NCI-H446 (cell line): ENCODE measurements around the gene CFAP47.
A peak's percentile ranks its signal among the peaks of the same experiment; 100 is the strongest.
"Not testable (repeated sequence)": the region's sequence is repeated elsewhere in the genome, so short reads cannot be mapped to it uniquely, and the experiment has no call there.

ENCODE experiments used
- DNase-seq, 2 experiments: peaks; one replicate each; lab custom pipeline; 2025; lab: John Stamatoyannopoulos, UW

Gene CFAP47, protein sequence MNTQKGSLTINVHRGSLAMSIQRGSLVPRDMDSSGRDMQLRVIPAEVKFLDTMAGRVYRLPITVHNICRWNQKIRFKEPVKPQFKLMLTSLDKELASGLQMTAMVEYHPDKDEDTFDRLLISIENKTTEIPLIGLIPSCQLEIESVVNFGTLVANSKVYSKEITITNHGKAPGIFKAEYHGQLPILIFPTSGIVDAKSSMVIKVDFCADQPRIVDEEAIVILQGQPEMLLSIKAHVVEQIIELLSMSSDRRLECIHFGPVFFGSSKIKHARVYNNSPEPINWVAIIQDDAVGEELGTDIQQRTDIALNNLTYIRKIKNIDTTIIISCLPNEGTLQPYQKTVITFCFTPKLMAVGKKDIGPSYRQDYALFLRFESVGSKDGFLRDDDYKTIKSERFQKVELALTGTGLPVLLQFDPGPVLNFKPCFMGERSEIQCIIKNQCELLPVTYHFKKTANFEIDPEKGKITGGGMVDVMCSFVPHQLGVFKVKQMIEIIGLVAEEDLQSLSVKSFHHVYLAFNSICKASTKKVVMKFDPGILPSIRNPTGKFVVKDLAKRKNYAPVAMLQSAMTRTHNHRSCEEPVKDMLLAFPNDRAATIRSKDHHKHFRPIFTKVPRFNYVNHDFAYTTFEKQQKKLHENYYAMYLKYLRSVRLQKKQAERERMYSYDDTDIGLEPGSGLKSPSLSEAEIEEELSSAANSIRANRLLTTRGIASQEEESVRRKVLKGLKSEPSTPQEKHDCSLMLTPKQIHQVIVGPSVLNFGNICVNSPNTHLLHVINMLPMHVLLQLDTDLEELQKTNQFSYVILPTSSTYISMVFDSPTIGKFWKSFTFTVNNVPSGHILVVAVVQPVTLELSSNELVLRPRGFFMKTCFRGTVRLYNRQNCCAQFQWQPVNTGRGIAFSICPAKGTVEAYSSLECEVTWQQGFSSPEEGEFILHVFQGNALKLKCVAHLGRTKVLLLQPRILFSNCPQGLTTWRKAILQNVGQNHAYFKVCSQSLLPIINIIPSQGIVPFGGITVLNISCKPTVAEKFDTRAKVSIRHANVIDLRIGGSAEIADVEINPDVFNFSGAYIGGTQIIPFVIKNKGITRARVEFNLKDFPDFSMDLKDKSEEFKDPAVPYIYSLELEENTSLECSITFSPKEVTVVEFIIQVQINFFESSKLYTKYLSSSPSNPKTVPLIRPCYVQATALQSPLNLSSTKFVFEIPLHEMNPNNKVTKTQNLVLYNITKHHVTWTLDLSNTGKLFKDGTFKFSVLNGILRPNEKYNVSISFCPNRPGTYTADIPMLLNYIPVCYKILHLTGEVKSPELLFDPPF (N-terminal part only)

DNA sequence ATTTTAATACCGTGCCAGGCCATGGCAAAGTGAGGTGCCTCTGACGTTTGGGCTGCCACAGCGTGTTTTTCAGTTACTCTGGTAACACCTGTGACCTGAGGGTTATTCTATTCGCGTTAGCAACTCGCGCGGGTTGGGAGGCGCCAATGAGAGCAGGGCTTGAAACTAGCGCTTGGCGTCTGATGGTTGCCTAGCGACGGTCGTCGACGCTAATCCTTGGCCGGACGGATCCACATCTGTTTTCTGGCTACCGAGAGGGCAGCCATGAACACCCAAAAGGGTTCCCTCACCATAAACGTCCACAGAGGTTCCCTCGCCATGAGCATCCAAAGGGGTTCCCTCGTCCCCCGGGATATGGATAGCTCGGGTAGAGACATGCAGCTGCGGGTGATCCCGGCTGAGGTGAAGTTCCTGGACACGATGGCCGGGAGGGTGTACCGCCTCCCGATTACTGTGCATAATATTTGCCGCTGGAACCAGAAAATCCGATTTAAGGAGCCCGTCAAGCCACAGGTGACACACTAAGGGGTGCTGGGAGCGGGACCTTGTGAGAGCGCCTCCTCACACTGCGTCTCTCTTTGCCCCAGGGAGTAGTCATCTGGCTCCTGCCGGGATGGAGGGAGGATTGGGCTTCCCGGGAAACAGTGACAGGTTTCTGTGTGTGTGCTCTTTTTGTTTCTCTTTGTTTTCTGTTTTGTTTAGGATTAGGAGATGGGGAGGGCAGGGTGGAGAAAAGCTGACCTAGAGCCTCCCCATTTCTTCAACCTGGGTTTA lies at the start of gene CFAP47:
TSS of gene CFAP47 (plus strand) at position 199 of the 774 bp plus-strand sequence. CDS start at position 265, 66 bp downstream.
- DNase-seq: no peak

GRCh38 chrX:35880601-35881000 lies 38.9 kb upstream of the CFAP47 start:
- no peak for DNase-seq

- no peak for DNase-seq
These were observed 33.4 kb upstream of the CFAP47 start for GRCh38 chrX:35886135-35886534.

GRCh38 chrX:35890699-35891098 lies 28.8 kb upstream of the CFAP47 start:
- DNase-seq: peak; percentile 12 to 62

DNA sequence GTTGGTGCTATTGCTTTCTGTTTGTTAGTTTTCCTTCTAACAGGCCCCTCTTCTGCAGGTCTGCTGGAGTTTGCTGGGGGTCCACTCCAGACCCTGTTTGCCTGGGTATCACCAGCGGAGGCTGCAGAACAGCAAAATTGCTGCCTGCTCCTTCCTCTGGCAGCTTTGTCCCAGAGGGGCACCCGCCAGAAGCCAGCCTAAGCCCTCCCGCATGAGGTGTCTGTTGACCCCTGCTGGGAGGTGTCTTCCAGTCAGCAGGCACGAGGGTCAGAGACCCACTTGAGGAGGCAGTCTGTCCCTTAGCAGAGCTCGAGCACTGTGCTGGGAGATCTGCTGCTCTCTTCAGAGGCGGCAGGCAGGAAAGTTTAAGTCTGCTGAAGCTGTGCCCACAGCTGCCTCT lies 67.3 kb downstream of the CFAP47 start:
- DNase-seq: not testable (repeated sequence)

DNA sequence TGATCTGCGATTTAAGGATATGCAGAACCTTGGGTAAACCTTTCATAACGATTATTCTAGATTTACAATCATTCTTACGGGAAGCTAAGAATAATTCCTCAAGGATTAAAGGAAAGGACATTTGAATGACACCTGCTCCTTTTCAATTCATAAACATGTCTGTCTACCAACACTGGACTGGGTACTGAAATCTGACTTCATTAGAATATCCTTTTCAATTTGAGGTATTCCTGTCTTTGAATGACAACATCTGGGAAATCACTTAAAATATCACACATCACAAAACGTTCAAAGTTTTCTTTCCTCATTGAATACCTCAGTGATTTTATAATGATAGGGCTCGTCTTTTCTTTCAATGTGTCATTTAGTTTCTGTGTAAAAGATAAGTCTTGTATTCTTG lies 87.7 kb downstream of the CFAP47 start:
- DNase-seq: no peak

GRCh38 chrX:36019125-36019524 lies 99.6 kb downstream of the CFAP47 start:
- DNase-seq: no peak

GRCh38 chrX:36035550-36035949 lies 116.0 kb downstream of the CFAP47 start:
- DNase-seq: no peak

DNA sequence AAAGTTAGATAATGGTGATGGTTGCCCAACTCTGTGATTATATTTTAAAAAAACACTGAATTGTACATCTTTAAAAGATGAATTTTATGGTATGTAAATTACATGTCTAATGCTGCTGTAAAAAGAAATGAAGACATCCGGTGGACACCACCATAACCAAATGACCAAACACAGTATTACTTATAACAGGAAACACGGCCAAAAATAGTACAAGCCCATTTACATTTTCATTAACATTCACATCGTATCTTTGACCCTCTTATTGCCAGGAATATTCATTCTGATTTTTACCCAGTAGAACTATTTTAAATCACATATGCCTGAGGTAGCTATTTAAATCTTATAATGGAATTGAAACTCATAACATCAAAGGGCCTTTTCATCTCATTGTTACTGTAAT lies 143.2 kb downstream of the CFAP47 start:
- DNase-seq: no peak

GRCh38 chrX:36071061-36071460 lies 151.5 kb downstream of the CFAP47 start:
- DNase-seq: no peak

- DNase-seq: not testable (repeated sequence)
These were observed 155.5 kb downstream of the CFAP47 start for GRCh38 chrX:36075009-36075408.

DNA sequence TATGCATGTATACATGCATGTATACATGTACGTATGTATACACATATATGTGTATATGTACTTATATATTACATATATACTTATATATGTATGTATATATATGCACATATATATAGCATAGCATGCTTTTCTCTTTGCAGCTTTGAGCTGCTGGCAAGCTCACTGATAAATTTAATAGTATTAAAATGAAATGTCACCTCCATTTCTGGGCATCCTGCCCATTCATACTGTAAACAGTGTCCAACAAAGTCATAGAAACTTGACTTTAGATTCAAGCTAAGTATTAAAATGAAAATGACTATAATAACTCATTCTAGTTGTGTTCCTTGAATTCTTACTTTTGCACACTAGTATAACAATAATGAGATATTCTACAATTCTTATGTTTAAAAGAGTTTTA lies 163.7 kb downstream of the CFAP47 start:
- DNase-seq: no peak

DNA sequence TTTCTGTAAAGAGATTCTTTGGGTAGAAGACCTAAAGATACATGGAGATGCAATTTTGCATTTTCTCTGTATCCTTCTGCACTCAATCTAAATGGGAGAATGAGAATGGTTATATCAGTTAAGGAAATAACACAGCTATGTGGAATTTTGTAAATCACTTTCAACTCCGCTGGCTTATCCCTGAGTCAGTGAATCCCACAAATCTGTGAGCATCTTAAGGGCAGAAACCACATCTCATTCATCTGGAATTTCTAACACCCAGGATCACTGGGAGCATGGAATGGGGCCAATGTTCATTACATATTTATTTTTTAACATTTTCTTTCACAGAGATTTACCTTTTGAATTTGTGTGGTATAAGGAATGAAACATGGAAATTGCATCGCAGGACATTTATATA lies 167.8 kb downstream of the CFAP47 start:
- no peak for DNase-seq

DNA sequence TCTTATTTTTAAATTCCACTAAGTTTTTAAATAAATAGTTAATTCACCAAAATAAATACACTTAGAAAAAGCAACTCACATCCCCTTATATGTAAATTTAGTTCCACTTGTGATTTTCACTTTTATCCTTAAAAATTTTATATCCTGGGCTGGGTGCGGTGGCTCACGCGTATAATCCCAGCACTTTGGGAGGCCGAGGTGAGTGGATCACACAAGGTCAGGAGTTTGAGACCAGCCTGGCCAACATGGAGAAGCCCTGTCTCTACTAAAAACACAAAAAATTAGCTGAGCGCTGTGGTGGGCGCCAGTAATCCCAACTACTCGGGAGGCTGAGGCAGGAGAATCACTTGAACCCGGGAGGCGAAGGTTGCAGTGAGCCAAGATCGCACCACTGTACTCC lies 169.4 kb downstream of the CFAP47 start:
- not testable (repeated sequence) for DNase-seq

DNA sequence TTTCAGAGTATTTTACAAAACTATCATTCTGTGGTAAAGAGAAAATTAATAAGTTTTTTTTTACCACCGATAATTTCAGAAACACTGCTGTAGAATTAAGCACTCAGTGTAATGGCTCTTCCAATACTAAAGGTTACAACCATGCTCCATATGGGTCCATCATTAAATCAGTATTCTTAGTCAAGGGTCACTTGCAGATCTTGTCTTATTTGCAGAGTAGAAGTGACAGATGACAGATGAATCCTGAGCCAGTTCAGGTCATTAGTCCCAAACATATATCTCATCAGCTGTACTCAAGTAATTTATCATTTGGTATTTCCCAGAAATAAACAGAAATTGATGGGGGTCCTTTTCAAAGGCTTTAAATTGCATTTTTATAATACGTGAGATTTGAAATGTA lies 182.9 kb downstream of the CFAP47 start:
- no peak for DNase-seq

- no peak for DNase-seq
These were observed 196.7 kb downstream of the CFAP47 start for GRCh38 chrX:36116222-36116621.

DNA sequence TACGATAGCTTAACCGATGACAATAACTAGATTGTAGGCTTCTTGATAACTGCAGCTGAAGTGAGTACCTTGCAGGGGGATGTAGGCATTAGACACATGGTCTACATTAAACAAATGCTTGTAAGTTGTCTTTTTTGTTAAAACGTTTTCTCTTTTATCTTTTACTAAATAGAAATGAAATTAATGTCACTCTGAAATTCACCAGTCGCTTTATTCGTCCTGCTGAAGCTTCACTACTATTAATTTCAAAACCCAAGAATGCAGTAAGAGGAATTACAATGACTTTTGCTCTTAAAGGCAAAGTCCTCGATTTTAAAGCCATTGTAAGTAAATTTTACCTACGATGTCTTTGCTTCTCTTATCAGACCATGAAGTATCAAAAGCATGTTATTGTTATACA lies 239.7 kb downstream of the CFAP47 start:
- no peak for DNase-seq

DNA sequence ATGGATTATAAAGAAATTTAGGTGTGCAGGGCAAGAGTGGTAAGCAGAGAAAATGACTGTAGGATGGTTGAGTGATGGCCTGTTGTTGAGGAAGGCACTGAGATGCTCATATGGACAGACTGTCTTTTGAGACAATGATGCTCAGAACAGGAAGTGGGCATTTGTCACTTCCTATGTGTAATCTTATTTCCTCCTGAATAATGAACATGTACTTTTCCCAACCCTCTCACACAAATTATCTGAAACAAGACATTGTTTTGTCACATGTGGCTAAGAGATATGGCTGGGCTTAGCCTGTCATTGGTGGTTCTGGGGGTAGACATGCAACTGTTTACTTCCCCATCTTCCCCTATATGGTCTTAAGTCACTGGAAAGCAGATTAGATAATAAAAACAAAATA lies 240.5 kb downstream of the CFAP47 start:
- no peak for DNase-seq

DNA sequence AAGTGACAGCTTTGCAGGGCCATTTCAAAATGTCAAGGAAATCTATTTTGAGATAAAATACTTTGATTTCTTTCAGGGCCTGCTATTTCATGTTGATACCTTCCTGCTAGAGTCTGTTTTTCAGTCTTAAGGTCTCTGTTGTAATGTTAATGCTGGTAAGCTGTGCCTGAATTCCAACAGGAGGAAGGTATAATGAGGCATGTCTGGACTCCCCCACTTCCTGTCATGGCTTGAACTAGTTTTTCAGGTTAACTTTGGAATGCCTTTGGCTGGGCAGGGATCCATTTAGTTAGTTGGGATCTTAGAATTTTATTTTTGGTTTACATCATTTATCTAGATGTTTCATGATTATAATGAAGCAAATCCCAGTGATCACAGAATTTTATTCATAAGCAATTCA lies 279.0 kb downstream of the CFAP47 start:
- DNase-seq: no peak

GRCh38 chrX:36199928-36200327 lies 280.4 kb downstream of the CFAP47 start:
- no peak for DNase-seq

- DNase-seq: no peak
These were observed 295.4 kb downstream of the CFAP47 start for GRCh38 chrX:36214924-36215323.
